Measurements from ENCODE around the gene FAIM2. TPM values are rescaled to one million over a fixed set of nuclear protein-coding genes. Genes with fewer than 3 reads are reported as not detected.

Gene FAIM2
- total and polyA plus RNA-seq, 10 of the 15 experiments (the other 5 are each of a cell fraction or from before 2014, with no cell fraction given): not detected

- TF ChIP-seq MTA2 (IDR thresholded peaks at IDR 0.05; ENCODE audit: low read depth): no peak
- TF ChIP-seq YBX1 (IDR thresholded peaks at IDR 0.05): no peak
- TF ChIP-seq BCL3 (IDR thresholded peaks at IDR 0.05; ENCODE audit: borderline replicate concordance, insufficient read depth, low read depth, low read length, poor library complexity, severe bottlenecking): no peak
- TF ChIP-seq IKZF1 (conservative IDR thresholded peaks at IDR 0.05): no peak
Observed at GRCh38 chr12:49821373-49822287, 82.1 kb downstream of the FAIM2 start (continued).

DNA sequence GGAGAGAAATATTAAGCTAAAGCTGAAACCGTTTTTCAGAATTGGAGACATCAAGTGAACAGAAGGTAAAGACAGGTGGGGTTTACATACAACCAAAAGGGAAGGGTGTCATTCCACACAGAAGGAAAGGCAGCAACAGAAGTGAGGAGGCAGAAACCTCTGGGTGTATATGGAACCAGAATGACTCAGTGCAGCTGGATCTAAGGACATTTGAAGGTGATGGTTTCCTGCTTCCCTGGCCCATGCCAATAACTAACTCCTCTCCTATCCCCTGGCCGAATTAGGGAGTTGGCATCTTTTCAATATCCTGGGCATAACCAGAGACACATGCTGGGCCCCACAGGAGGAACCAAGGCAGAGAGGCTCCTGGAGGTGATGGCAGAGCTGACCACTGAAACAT lies 83.9 kb downstream of the FAIM2 start:
- Histone ChIP-seq H4K20me1 (ENCODE audit: control insufficient read depth, insufficient read depth) (no peaks in the 10 kb centered on the region), H3K9me3 (replicated peaks; ENCODE audit: control insufficient read depth, insufficient read depth, low read length) (no peaks in the 10 kb centered on the region), H3K27ac (ENCODE audit: control insufficient read depth, insufficient read depth) (no peak overlapping the region), H3K4me3 (no peak overlapping the region), H3K9ac (ENCODE audit: control insufficient read depth, insufficient read depth, low read length) (no peak overlapping the region), H3K79me2 (ENCODE audit: control insufficient read depth, insufficient read depth, low read length) (peaks cover 9% of the 10 kb centered on the region), H3K36me3 (ENCODE audit: control insufficient read depth in 2 of 2, insufficient read depth in 2 of 2, low read length in 1 of 2) (no peaks in the 10 kb centered on the region; a peak in 1 of 4 replicates), H3K27me3 (replicated peaks in 1 of 2; ENCODE audit: control insufficient read depth in 2 of 2, insufficient read depth in 2 of 2, low read length in 1 of 2) (no peaks in the 10 kb centered on the region), H3K4me1 (ENCODE audit: control insufficient read depth, insufficient read depth, low read length) (peaks cover 24% of the 10 kb centered on the region), H2AFZ (ENCODE audit: control insufficient read depth, low read depth, low read length) (no peak overlapping the region), H3K4me2 (ENCODE audit: control insufficient read depth, insufficient read depth) (no peak overlapping the region)
- SMC1A ChIA-PET (ENCODE audit: uncharacterized antibody, unreplicated experiment): interaction anchor here (0.8 to 0.9 kb wide), 2 partner anchors 43 to 230 kb away, joined by 3 read pairs; no protein-coding TSS in a partner anchor
- CTCF ChIA-PET: interaction anchor here (0.5 to 2.0 kb wide), 2 partner anchors 20 to 306 kb away, joined by 5 to 6 read pairs; no protein-coding TSS in a partner anchor
- DNase-seq (ENCODE audit: low read depth, low spot score) (no peak), ATAC-seq (no peak), FAIRE-seq (no peak)
- in situ Hi-C loops (cut with MboI): no loop called here
- RAD21 ChIA-PET (ENCODE audit: unreplicated experiment): interaction anchor here (0.9 to 1.3 kb wide), 2 partner anchors 9 to 79 kb away, joined by 3 read pairs; partner anchors contain the start of gene TMBIM6
- intact Hi-C loops (cut with micrococcal nuclease; ENCODE audit: unreplicated experiment): no loop called here
- no peak for TF ChIP-seq TCF3 (IDR thresholded peaks at IDR 0.05; ENCODE audit: borderline replicate concordance, insufficient read depth, low read depth, low read length)
- TF ChIP-seq ATF2 (IDR thresholded peaks at IDR 0.05; ENCODE audit: low read length): no peak
- no peak for TF ChIP-seq ZBTB33 (IDR thresholded peaks at IDR 0.05)
- no TSS peak for BruUV-seq (replicated peaks)
- POLR2A ChIA-PET: no interaction called here
- 89% methylated on average over 2 of the region's 2 CpGs for WGBS (ENCODE audit: insufficient coverage, insufficient replicate concordance, low lambda C conversion rate, missing lambda C conversion rate)

Measured in GM12878 (cell line).